DMS79 (cell line): ENCODE data around the gene DOCK2.
"Not testable (repeated sequence)": the region's sequence is repeated elsewhere in the genome, so short reads cannot be mapped to it uniquely, and the experiment has no call there.

Experiments used
- DNase-seq: peaks from one replicate; lab custom pipeline; 2025; lab: John Stamatoyannopoulos, UW

Gene DOCK2

GRCh38 chr5:169756071-169756765, 119.1 kb downstream of the DOCK2 start:
- DNase-seq, result no peak

GRCh38 chr5:169757016-169757415, 119.9 kb downstream of the DOCK2 start:
- DNase-seq, result no peak

GRCh38 chr5:169758886-169759285, 121.8 kb downstream of the DOCK2 start:
- DNase-seq, result no peak

GRCh38 chr5:169760229-169760628, 123.2 kb downstream of the DOCK2 start:
- no peak for DNase-seq

- no peak for DNase-seq
Measured at GRCh38 chr5:169762338-169763095, 125.4 kb downstream of the DOCK2 start.

- no peak for DNase-seq
Measured at GRCh38 chr5:169763376-169764017, 126.4 kb downstream of the DOCK2 start.

GRCh38 chr5:169764018-169764378, 126.9 kb downstream of the DOCK2 start:
- no peak for DNase-seq

- DNase-seq, result no peak
Measured at GRCh38 chr5:169765176-169765996, 128.3 kb downstream of the DOCK2 start.

- not testable (repeated sequence) for DNase-seq
Measured at GRCh38 chr5:169766943-169767342, 129.9 kb downstream of the DOCK2 start.

GRCh38 chr5:169767938-169768337, 130.9 kb downstream of the DOCK2 start:
- no peak for DNase-seq

GRCh38 chr5:169768416-169768815, 131.3 kb downstream of the DOCK2 start:
- no peak for DNase-seq

GRCh38 chr5:169770109-169770508, 133.0 kb downstream of the DOCK2 start:
- no peak for DNase-seq

GRCh38 chr5:169772256-169772655, 135.2 kb downstream of the DOCK2 start:
- no peak for DNase-seq

- no peak for DNase-seq
Measured at GRCh38 chr5:169772688-169773087, 135.6 kb downstream of the DOCK2 start.

- DNase-seq, result no peak
Measured at GRCh38 chr5:169777159-169777558, 140.1 kb downstream of the DOCK2 start.

- DNase-seq, result no peak
Measured at GRCh38 chr5:169778622-169779596, 141.8 kb downstream of the DOCK2 start.

GRCh38 chr5:169781420-169782345, 144.6 kb downstream of the DOCK2 start:
- no peak for DNase-seq

- DNase-seq, result no peak
Measured at GRCh38 chr5:169785771-169786618, 148.9 kb downstream of the DOCK2 start.

- no peak for DNase-seq
Measured at GRCh38 chr5:169788168-169788567, 151.1 kb downstream of the DOCK2 start.
